Measurements from ENCODE around the gene SPTSSB. TPM values are rescaled to one million over a fixed set of nuclear protein-coding genes. Genes with fewer than 3 reads are reported as not detected.

Gene SPTSSB
- total and polyA plus RNA-seq, 2 experiments from 2014 or later, result 5.0 to 6.9 TPM

GRCh38 chr3:161336661-161337060 is 34.7 kb downstream of the SPTSSB start:
- WGBS (ENCODE audit: low lambda C conversion rate, missing lambda C conversion rate), result 78% methylated on average over 2 of the region's 2 CpGs
- TF ChIP-seq CTCF (IDR thresholded peaks at IDR 0.05; ENCODE audit: poor library complexity) (no peak), EZH2phosphoT487 (IDR thresholded peaks at IDR 0.05; ENCODE audit: low read depth, severe bottlenecking, unreplicated experiment) (no peak), EZH2 (IDR thresholded peaks at IDR 0.05; ENCODE audit: borderline replicate concordance) (no peak)
- no peak overlapping the region for H3K4me3 ChIP-seq
- H3K27ac ChIP-seq, result no peak overlapping the region
- H3K27me3 ChIP-seq, result no peaks in the 10 kb centered on the region
- H3K4me1 ChIP-seq (ENCODE audit: insufficient read depth), result no peaks in the 10 kb centered on the region
- no peaks in the 10 kb centered on the region for H3K9me3 ChIP-seq (ENCODE audit: low read depth)
- H3K79me2 ChIP-seq, result no peaks in the 10 kb centered on the region
- no peaks in the 10 kb centered on the region for H4K20me1 ChIP-seq (ENCODE audit: insufficient read depth, poor library complexity, severe bottlenecking)
- no peaks in the 10 kb centered on the region for H3K9me2 ChIP-seq (replicated peaks; ENCODE audit: insufficient read depth)
- no peak overlapping the region for H2AFZ ChIP-seq
- H3K4me2 ChIP-seq, result no peak overlapping the region
- H3K36me3 ChIP-seq (replicated peaks; ENCODE audit: insufficient read depth, low read depth), result no peaks in the 10 kb centered on the region
- no peak for DNase-seq (ENCODE audit: low spot score)

DNA sequence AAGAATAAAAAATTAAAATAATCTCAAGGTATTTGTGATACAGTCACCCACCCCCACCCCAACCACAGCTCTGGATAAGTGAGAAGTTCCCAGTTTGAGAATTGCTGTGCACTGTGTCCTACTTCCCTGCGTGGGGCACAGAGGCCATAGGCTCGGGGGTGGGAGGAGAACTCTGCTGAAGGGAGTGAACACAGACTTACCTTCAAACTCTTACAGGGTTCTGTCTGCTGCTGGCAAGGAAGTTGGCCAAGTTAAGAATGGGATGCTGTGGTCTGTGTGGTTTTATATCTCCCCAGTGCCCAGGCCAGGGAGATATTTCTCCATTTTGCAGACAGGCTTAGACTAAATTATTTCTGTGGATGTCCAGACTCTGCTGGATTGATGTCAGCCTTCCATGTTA is 37.6 kb downstream of the SPTSSB start:
- no peaks in the 10 kb centered on the region for H3K4me1 ChIP-seq (ENCODE audit: insufficient read depth)
- no peaks in the 10 kb centered on the region for H3K27me3 ChIP-seq
- H3K79me2 ChIP-seq, result no peaks in the 10 kb centered on the region
- no peaks in the 10 kb centered on the region for H3K9me3 ChIP-seq (ENCODE audit: low read depth)
- no peak overlapping the region for H3K4me2 ChIP-seq
- WGBS (ENCODE audit: low lambda C conversion rate, missing lambda C conversion rate), result 70% methylated on average over 2 of the region's 2 CpGs
- no peaks in the 10 kb centered on the region for H3K9me2 ChIP-seq (replicated peaks; ENCODE audit: insufficient read depth)
- H3K4me3 ChIP-seq, result no peak overlapping the region
- no peak overlapping the region for H3K27ac ChIP-seq
- TF ChIP-seq EZH2 (IDR thresholded peaks at IDR 0.05; ENCODE audit: borderline replicate concordance), result no peak
- TF ChIP-seq EZH2phosphoT487 (IDR thresholded peaks at IDR 0.05; ENCODE audit: low read depth, severe bottlenecking, unreplicated experiment), result no peak
- no peak for TF ChIP-seq CTCF (IDR thresholded peaks at IDR 0.05; ENCODE audit: poor library complexity)
- no peak for DNase-seq (ENCODE audit: low spot score)
- H2AFZ ChIP-seq, result no peak overlapping the region
- H4K20me1 ChIP-seq (ENCODE audit: insufficient read depth, poor library complexity, severe bottlenecking), result no peaks in the 10 kb centered on the region
- no peaks in the 10 kb centered on the region for H3K36me3 ChIP-seq (replicated peaks; ENCODE audit: insufficient read depth, low read depth)

DNA sequence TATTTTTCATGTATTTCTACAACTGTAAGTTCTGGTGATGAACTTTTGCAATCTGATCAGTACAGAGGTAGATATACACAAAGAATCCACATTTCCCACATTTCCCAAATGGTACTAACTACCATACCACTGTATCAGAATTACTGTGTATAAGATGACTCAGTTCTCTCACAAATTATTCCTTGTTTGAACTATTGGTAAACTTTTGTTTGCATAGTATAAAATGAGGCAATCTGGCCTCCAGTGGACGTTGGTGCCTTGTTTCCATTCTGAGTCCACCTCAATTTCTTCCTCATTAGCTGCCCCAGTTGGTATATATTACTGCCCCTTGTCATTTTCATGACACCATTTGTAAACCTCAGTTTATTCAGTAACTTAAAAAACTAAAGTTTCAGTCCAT is 38.5 kb downstream of the SPTSSB start:
- Histone ChIP-seq H4K20me1 (ENCODE audit: insufficient read depth, poor library complexity, severe bottlenecking) (no peaks in the 10 kb centered on the region), H3K4me1 (ENCODE audit: insufficient read depth) (no peaks in the 10 kb centered on the region), H3K36me3 (replicated peaks; ENCODE audit: insufficient read depth, low read depth) (no peaks in the 10 kb centered on the region), H2AFZ (no peak overlapping the region), H3K4me3 (no peak overlapping the region), H3K4me2 (no peak overlapping the region), H3K9me3 (ENCODE audit: low read depth) (no peaks in the 10 kb centered on the region), H3K9me2 (replicated peaks; ENCODE audit: insufficient read depth) (no peaks in the 10 kb centered on the region), H3K27ac (no peak overlapping the region), H3K27me3 (no peaks in the 10 kb centered on the region), H3K79me2 (no peaks in the 10 kb centered on the region)
- 32% methylated on average over 1 of the region's 1 CpG for WGBS (ENCODE audit: low lambda C conversion rate, missing lambda C conversion rate)
- TF ChIP-seq EZH2phosphoT487 (IDR thresholded peaks at IDR 0.05; ENCODE audit: low read depth, severe bottlenecking, unreplicated experiment), result no peak
- no peak for DNase-seq (ENCODE audit: low spot score)

GRCh38 chr3:161325059-161325458 is 46.3 kb downstream of the SPTSSB start:
- DNase-seq (ENCODE audit: low spot score), result no peak
- H3K9me3 ChIP-seq (ENCODE audit: low read depth), result no peaks in the 10 kb centered on the region
- H3K4me3 ChIP-seq, result no peak overlapping the region
- no peak for TF ChIP-seq EZH2phosphoT487 (IDR thresholded peaks at IDR 0.05; ENCODE audit: low read depth, severe bottlenecking, unreplicated experiment)
- H3K4me1 ChIP-seq (ENCODE audit: insufficient read depth), result peaks cover 4% of the 10 kb centered on the region
- no peak overlapping the region for H3K4me2 ChIP-seq
- H3K27ac ChIP-seq, result no peak overlapping the region
- H3K36me3 ChIP-seq (replicated peaks; ENCODE audit: insufficient read depth, low read depth), result no peaks in the 10 kb centered on the region
- H2AFZ ChIP-seq, result no peak overlapping the region
- H3K9me2 ChIP-seq (replicated peaks; ENCODE audit: insufficient read depth), result no peaks in the 10 kb centered on the region
- no peaks in the 10 kb centered on the region for H3K79me2 ChIP-seq
- no peaks in the 10 kb centered on the region for H3K27me3 ChIP-seq
- WGBS (ENCODE audit: low lambda C conversion rate, missing lambda C conversion rate), result 92% methylated on average over 2 of the region's 2 CpGs
- H4K20me1 ChIP-seq (ENCODE audit: insufficient read depth, poor library complexity, severe bottlenecking), result no peaks in the 10 kb centered on the region

Measured in hepatocyte (in vitro differentiated cells).